HG02884 (cell line): ENCODE data around the gene CMC1.
"Not testable (repeated sequence)": the region's sequence is repeated elsewhere in the genome, so short reads cannot be mapped to it uniquely, and the experiment has no call there.

Experiments
- ATAC-seq: cut with Tn5 transposase; IDR thresholded peaks from one replicate; pipeline ENCODE4 v1.9.1; 2021; ENCODE audit warnings: mild to moderate bottlenecking, moderate library complexity; ENCODE audit not compliant: unreplicated experiment

Gene CMC1

GRCh38 chr3:28243424-28244106 is 2.1 kb downstream of the CMC1 start:
- no peak for ATAC-seq

GRCh38 chr3:28244491-28244890 is 3.1 kb downstream of the CMC1 start:
- ATAC-seq: no peak

- ATAC-seq: no peak
These were observed 5.9 kb downstream of the CMC1 start for GRCh38 chr3:28247286-28247685.

GRCh38 chr3:28250999-28251398 is 9.6 kb downstream of the CMC1 start:
- no peak for ATAC-seq

- no peak for ATAC-seq
These were observed 10.6 kb downstream of the CMC1 start for GRCh38 chr3:28252001-28252431.

- no peak for ATAC-seq
These were observed 11.8 kb downstream of the CMC1 start for GRCh38 chr3:28253040-28253715.

GRCh38 chr3:28262001-28262400 is 20.6 kb downstream of the CMC1 start:
- ATAC-seq: no peak

- no peak for ATAC-seq
These were observed 24.2 kb downstream of the CMC1 start for GRCh38 chr3:28265641-28266040.

GRCh38 chr3:28267984-28268849 is 26.8 kb downstream of the CMC1 start:
- ATAC-seq: no peak

GRCh38 chr3:28268989-28269388 is 27.6 kb downstream of the CMC1 start:
- ATAC-seq: no peak

- not testable (repeated sequence) for ATAC-seq
These were observed 28.5 kb downstream of the CMC1 start for GRCh38 chr3:28269884-28270283.

GRCh38 chr3:28273837-28274236 is 32.4 kb downstream of the CMC1 start:
- ATAC-seq: no peak

GRCh38 chr3:28278918-28279317 is 37.5 kb downstream of the CMC1 start:
- no peak for ATAC-seq

- ATAC-seq: no peak
These were observed 38.4 kb downstream of the CMC1 start for GRCh38 chr3:28279770-28280169.

GRCh38 chr3:28280781-28281180 is 39.4 kb downstream of the CMC1 start:
- ATAC-seq: no peak

GRCh38 chr3:28286595-28286994 is 45.2 kb downstream of the CMC1 start:
- peak; percentile 90 for ATAC-seq

- no peak for ATAC-seq
These were observed 45.6 kb downstream of the CMC1 start for GRCh38 chr3:28287046-28287445.

- no peak for ATAC-seq
These were observed 49.5 kb downstream of the CMC1 start for GRCh38 chr3:28290863-28291300.

- ATAC-seq: no peak
These were observed 50.2 kb downstream of the CMC1 start for GRCh38 chr3:28291577-28291976.

- no peak for ATAC-seq
These were observed 51.2 kb downstream of the CMC1 start for GRCh38 chr3:28292622-28293021.

GRCh38 chr3:28294667-28295413 is 53.4 kb downstream of the CMC1 start:
- no peak for ATAC-seq
